GM21786 (cell line): Measurements from ENCODE around the gene CLEC18A.
"Not testable (repeated sequence)": the region's sequence is repeated elsewhere in the genome, so short reads cannot be mapped to it uniquely, and the experiment has no call there.

Experiments
- ATAC-seq: cut with Tn5 transposase; IDR thresholded peaks from one replicate; pipeline ENCODE4 v1.9.1; 2021; ENCODE audit not compliant: unreplicated experiment

The CLEC18A gene

GRCh38 chr16:69930117-69930776 lies 20.9 kb upstream of the CLEC18A start:
- no peak for ATAC-seq

GRCh38 chr16:69931631-69932030 lies 19.5 kb upstream of the CLEC18A start:
- ATAC-seq = no peak

GRCh38 chr16:69932228-69932627 lies 18.9 kb upstream of the CLEC18A start:
- ATAC-seq = no peak

- no peak for ATAC-seq
Observed at GRCh38 chr16:69932691-69933392, 18.3 kb upstream of the CLEC18A start.

GRCh38 chr16:69934044-69934443 lies 17.1 kb upstream of the CLEC18A start:
- ATAC-seq = no peak

- no peak for ATAC-seq
Observed at GRCh38 chr16:69934751-69935150, 16.4 kb upstream of the CLEC18A start.

- no peak for ATAC-seq
Observed at GRCh38 chr16:69935278-69935711, 15.8 kb upstream of the CLEC18A start.

- ATAC-seq = no peak
Observed at GRCh38 chr16:69935740-69936139, 15.4 kb upstream of the CLEC18A start.

- no peak for ATAC-seq
Observed at GRCh38 chr16:69936252-69936651, 14.9 kb upstream of the CLEC18A start.

- no peak for ATAC-seq
Observed at GRCh38 chr16:69936751-69937211, 14.4 kb upstream of the CLEC18A start.

GRCh38 chr16:69937465-69937951 lies 13.6 kb upstream of the CLEC18A start:
- no peak for ATAC-seq

GRCh38 chr16:69938981-69939820 lies 11.9 kb upstream of the CLEC18A start:
- no peak for ATAC-seq

GRCh38 chr16:69939821-69940585 lies 11.1 kb upstream of the CLEC18A start:
- no peak for ATAC-seq

- no peak for ATAC-seq
Observed at GRCh38 chr16:69940676-69941075, 10.5 kb upstream of the CLEC18A start.

GRCh38 chr16:69941251-69942098 lies 9.7 kb upstream of the CLEC18A start:
- ATAC-seq = no peak

- no peak for ATAC-seq
Observed at GRCh38 chr16:69942099-69942491, 9.0 kb upstream of the CLEC18A start.

GRCh38 chr16:69942627-69943170 lies 8.4 kb upstream of the CLEC18A start:
- ATAC-seq = no peak

GRCh38 chr16:69943241-69944036 lies 7.7 kb upstream of the CLEC18A start:
- ATAC-seq = not testable (repeated sequence)

GRCh38 chr16:69950411-69950810 lies 723 bp upstream of the CLEC18A start:
- ATAC-seq = not testable (repeated sequence)
